Measurements from ENCODE around the gene ADAMTS15. TPM values are rescaled to one million over a fixed set of nuclear protein-coding genes. Genes with fewer than 3 reads are reported as not detected.
A peak's percentile ranks its signal among the peaks of the same experiment; 100 is the strongest.

ADAMTS15 gene
- total RNA-seq, 3 donors from 2014 or later: 17.9 to 22.6 (median 21.9) TPM

- intact Hi-C loops (cut with DNase I; ENCODE audit: low total_unique reads): no loop called here
- TF ChIP-seq POLR2A (IDR thresholded peaks at IDR 0.05) (no peak), POLR2AphosphoS5 (IDR thresholded peaks at IDR 0.05) (no peak)
- TF ChIP-seq, protein P1, sequence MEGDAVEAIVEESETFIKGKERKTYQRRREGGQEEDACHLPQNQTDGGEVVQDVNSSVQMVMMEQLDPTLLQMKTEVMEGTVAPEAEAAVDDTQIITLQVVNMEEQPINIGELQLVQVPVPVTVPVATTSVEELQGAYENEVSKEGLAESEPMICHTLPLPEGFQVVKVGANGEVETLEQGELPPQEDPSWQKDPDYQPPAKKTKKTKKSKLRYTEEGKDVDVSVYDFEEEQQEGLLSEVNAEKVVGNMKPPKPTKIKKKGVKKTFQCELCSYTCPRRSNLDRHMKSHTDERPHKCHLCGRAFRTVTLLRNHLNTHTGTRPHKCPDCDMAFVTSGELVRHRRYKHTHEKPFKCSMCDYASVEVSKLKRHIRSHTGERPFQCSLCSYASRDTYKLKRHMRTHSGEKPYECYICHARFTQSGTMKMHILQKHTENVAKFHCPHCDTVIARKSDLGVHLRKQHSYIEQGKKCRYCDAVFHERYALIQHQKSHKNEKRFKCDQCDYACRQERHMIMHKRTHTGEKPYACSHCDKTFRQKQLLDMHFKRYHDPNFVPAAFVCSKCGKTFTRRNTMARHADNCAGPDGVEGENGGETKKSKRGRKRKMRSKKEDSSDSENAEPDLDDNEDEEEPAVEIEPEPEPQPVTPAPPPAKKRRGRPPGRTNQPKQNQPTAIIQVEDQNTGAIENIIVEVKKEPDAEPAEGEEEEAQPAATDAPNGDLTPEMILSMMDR (IDR thresholded peaks at IDR 0.05): no peak
- Histone ChIP-seq H3K4me3 (no peak overlapping the region), H3K27me3 (no peaks in the 10 kb centered on the region), H3K4me1 (peaks cover 0 to 10% of the 10 kb centered on the region in 2 donors), H3K36me3 (no peaks in the 10 kb centered on the region), H3K9me3 (no peaks in the 10 kb centered on the region), H3K27ac (peak overlapping the region; percentile 76 to 92)
- no peak for DNase-seq (ENCODE audit: low spot score in 2 of 2)
Observed at GRCh38 chr11:130476200-130476921, 27.9 kb downstream of the ADAMTS15 start.

GRCh38 chr11:130476922-130477491 lies 28.6 kb downstream of the ADAMTS15 start:
- Histone ChIP-seq H3K27me3 (no peaks in the 10 kb centered on the region), H3K36me3 (no peaks in the 10 kb centered on the region), H3K4me1 (peaks cover 0 to 10% of the 10 kb centered on the region in 2 donors), H3K9me3 (no peaks in the 10 kb centered on the region), H3K4me3 (no peak overlapping the region), H3K27ac (peak overlapping the region; percentile 76 to 92)
- TF ChIP-seq, protein P1 (IDR thresholded peaks at IDR 0.05): no peak
- TF ChIP-seq POLR2AphosphoS5 (IDR thresholded peaks at IDR 0.05): no peak
- TF ChIP-seq POLR2A (IDR thresholded peaks at IDR 0.05): no peak
- intact Hi-C loops (cut with DNase I; ENCODE audit: low total_unique reads): no loop called here
- DNase-seq (ENCODE audit: low spot score in 2 of 2): no peak

DNA sequence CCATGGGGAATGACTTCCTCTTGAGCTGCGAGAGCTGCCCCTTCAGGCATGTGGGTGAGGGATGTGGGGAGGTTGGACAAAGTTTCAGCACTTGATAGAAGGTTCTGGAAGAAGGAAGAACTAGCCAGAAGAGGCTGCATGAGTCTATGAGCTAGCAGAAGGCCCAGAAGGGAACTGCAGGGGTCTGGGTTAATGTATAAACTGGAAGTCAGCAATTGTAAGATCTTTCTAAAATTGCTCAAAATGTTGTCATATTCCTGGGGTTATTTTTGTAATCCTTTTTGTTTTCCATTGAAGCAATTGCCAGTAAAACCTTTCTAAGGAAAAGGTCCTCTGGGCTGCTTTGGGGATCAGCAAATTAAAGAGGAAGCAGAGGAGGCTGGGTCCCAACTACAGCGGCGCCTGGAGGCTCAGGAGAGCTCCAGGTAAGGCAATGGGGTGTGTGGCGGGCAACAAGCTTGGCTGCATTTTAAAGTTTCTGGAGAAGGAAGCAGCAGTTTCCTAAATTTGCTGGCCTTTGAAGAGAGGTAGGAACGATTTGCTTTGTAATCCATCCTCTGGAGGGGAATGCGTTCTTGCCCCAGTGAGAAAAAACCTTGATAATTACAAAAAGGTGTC lies 29.2 kb downstream of the ADAMTS15 start:
- intact Hi-C loops (cut with DNase I; ENCODE audit: low total_unique reads): no loop called here
- Histone ChIP-seq H3K4me3 (peak overlapping the region in 1 of 3 donors; percentile 22), H3K36me3 (no peaks in the 10 kb centered on the region), H3K27me3 (no peaks in the 10 kb centered on the region), H3K9me3 (no peaks in the 10 kb centered on the region), H3K4me1 (peaks cover 0 to 10% of the 10 kb centered on the region in 2 donors), H3K27ac (peak overlapping the region; percentile 76 to 92)
- no peak for TF ChIP-seq POLR2A (IDR thresholded peaks at IDR 0.05)
- TF ChIP-seq, protein P1 (IDR thresholded peaks at IDR 0.05): no peak
- no peak for DNase-seq (ENCODE audit: low spot score in 2 of 2)

- DNase-seq (ENCODE audit: low spot score in 2 of 2): peak in 1 of 2 donors; percentile 44
- H3K4me3 ChIP-seq: peak overlapping the region in 1 of 3 donors; percentile 22
- H3K4me1 ChIP-seq: peaks cover 0 to 10% of the 10 kb centered on the region in 2 donors
- H3K27me3 ChIP-seq: no peaks in the 10 kb centered on the region
- TF ChIP-seq POLR2AphosphoS5 (IDR thresholded peaks at IDR 0.05): peak in 2 of 3 donors; percentile 91 to 95
- TF ChIP-seq POLR2A (IDR thresholded peaks at IDR 0.05): no peak
- TF ChIP-seq, protein P1 (IDR thresholded peaks at IDR 0.05): no peak
- H3K9me3 ChIP-seq: no peaks in the 10 kb centered on the region
- peak overlapping the region; percentile 76 to 92 for H3K27ac ChIP-seq
- H3K36me3 ChIP-seq: no peaks in the 10 kb centered on the region
- intact Hi-C loops (cut with DNase I; ENCODE audit: low total_unique reads): no loop called here
Observed at GRCh38 chr11:130478204-130478701, 29.8 kb downstream of the ADAMTS15 start.

- Histone ChIP-seq H3K27me3 (no peaks in the 10 kb centered on the region), H3K4me1 (peaks cover 0 to 10% of the 10 kb centered on the region in 2 donors), H3K4me3 (no peak overlapping the region), H3K27ac (peak overlapping the region; percentile 76 to 92), H3K36me3 (no peaks in the 10 kb centered on the region), H3K9me3 (no peaks in the 10 kb centered on the region)
- intact Hi-C loops (cut with DNase I; ENCODE audit: low total_unique reads): no loop called here
- no peak for DNase-seq (ENCODE audit: low spot score in 2 of 2)
- no peak for TF ChIP-seq POLR2AphosphoS5 (IDR thresholded peaks at IDR 0.05)
- TF ChIP-seq POLR2A (IDR thresholded peaks at IDR 0.05): no peak
- TF ChIP-seq, protein P1 (IDR thresholded peaks at IDR 0.05): no peak
Observed at GRCh38 chr11:130478881-130479280, 30.4 kb downstream of the ADAMTS15 start.

Measured in breast epithelium (tissue), 4 donors.